OCI-LY3 (cell line): ENCODE measurements around the gene SORL1.

Source experiments
- H2AFZ ChIP-seq: fragments of 200-600, 300-600 bp; shearing (Covaris generic); 2 replicates; pipeline ENCODE4 v1.6.0; 2014; ENCODE audit warnings: antibody characterized with exemption, low read depth, low read length
- H3K27ac ChIP-seq: fragments of 200-600, 300-600 bp; sonication (generic); 2 replicates; pipeline ENCODE4 v1.5.1; 2014; ENCODE audit warnings: mild to moderate bottlenecking, low read length, moderate library complexity, mixed read lengths
- H3K27me3 ChIP-seq: fragments of 200-600, 300-600 bp; sonication (generic); 2 replicates; pipeline ENCODE4 v1.6.1; 2014; ENCODE audit warnings: low read depth, low read length, mixed read lengths
- H3K36me3 ChIP-seq: fragments of 200-600, 300-600 bp; sonication (generic); replicated peaks from 2 replicates; pipeline ENCODE3; 2014; ENCODE audit warnings: low read depth, low read length, mixed read lengths
- H3K4me1 ChIP-seq: fragments of 300-600, 200-600 bp; sonication (generic); 2 replicates; pipeline ENCODE4 v1.6.1; 2014; ENCODE audit warnings: low read length, mixed read lengths
- H3K4me2 ChIP-seq: fragments of 200-600, 300-600 bp; sonication (generic); 2 replicates; pipeline ENCODE4 v1.6.1; 2014; ENCODE audit warnings: low read length, mixed read lengths
- H3K4me3 ChIP-seq: fragments of 300-600, 200-600 bp; sonication (generic); 2 replicates; pipeline ENCODE4 v1.5.1; 2014; ENCODE audit warnings: antibody characterized with exemption, mild to moderate bottlenecking, low read length, moderate library complexity
- H3K79me2 ChIP-seq: fragments of 300-600, 200-600 bp; shearing (Covaris generic); 2 replicates; pipeline ENCODE4 v1.6.1; 2014; ENCODE audit warnings: mild to moderate bottlenecking, low read length, mixed read lengths
- H3K9ac ChIP-seq: fragments of 300-600, 200-600 bp; shearing (Covaris generic); 2 replicates; pipeline ENCODE4 v1.6.0; 2014; ENCODE audit warnings: mild to moderate bottlenecking, low read length, moderate library complexity
- H3K9me3 ChIP-seq: fragments of 200-600, 300-600 bp; shearing (Covaris generic); 2 replicates; pipeline ENCODE4 v1.6.1; 2014; ENCODE audit warnings: low read length, mixed read lengths; ENCODE audit not compliant: insufficient read depth
- H4K20me1 ChIP-seq: fragments of 200-600, 300-600 bp; sonication (generic); 2 replicates; pipeline ENCODE4 v1.6.1; 2016; ENCODE audit warnings: low read length, mixed read lengths; ENCODE audit not compliant: insufficient read depth
- CTCF ChIP-seq: fragments of 200-600, 300-600 bp; sonication (generic); IDR thresholded peaks from 2 replicates; pipeline ENCODE4 v1.5.1; 2014; ENCODE audit warnings: antibody characterized with exemption, low read length, low read depth
- EZH2phosphoT487 ChIP-seq: fragments of 200-600 bp; shearing (Covaris generic); IDR thresholded peaks from 2 replicates; pipeline ENCODE4 v1.6.1; 2018; ENCODE audit warnings: antibody characterized with exemption, mixed run types, low read depth

Gene SORL1

GRCh38 chr11:121474680-121475079, 22.6 kb downstream of the SORL1 start:
- H4K20me1 ChIP-seq, result peaks cover 90% of the 10 kb centered on the region
- no peak overlapping the region for H3K9ac ChIP-seq
- no peak overlapping the region for H2AFZ ChIP-seq
- H3K36me3 ChIP-seq, result peaks cover 75% of the 10 kb centered on the region
- no peaks in the 10 kb centered on the region for H3K27me3 ChIP-seq
- H3K4me1 ChIP-seq, result no peaks in the 10 kb centered on the region
- H3K9me3 ChIP-seq, result no peaks in the 10 kb centered on the region
- H3K27ac ChIP-seq, result no peak overlapping the region
- H3K79me2 ChIP-seq, result peaks cover 86% of the 10 kb centered on the region
- H3K4me3 ChIP-seq, result no peak overlapping the region
- H3K4me2 ChIP-seq, result no peak overlapping the region
- TF ChIP-seq EZH2phosphoT487 (no peak), CTCF (no peak)

GRCh38 chr11:121476379-121477032, 24.4 kb downstream of the SORL1 start:
- Histone ChIP-seq H3K9me3 (no peaks in the 10 kb centered on the region), H3K4me1 (no peaks in the 10 kb centered on the region), H3K27me3 (no peaks in the 10 kb centered on the region), H3K4me2 (no peak overlapping the region), H3K79me2 (peaks cover 71% of the 10 kb centered on the region), H3K9ac (no peak overlapping the region), H2AFZ (no peak overlapping the region), H4K20me1 (peaks cover 83% of the 10 kb centered on the region), H3K27ac (no peak overlapping the region), H3K36me3 (peaks cover 63% of the 10 kb centered on the region), H3K4me3 (no peak overlapping the region)
- TF ChIP-seq CTCF (no peak), EZH2phosphoT487 (no peak)

GRCh38 chr11:121478226-121478894, 26.2 kb downstream of the SORL1 start:
- Histone ChIP-seq H3K79me2 (peaks cover 70% of the 10 kb centered on the region), H3K36me3 (peaks cover 67% of the 10 kb centered on the region), H4K20me1 (peaks cover 82% of the 10 kb centered on the region), H3K4me2 (no peak overlapping the region), H3K27me3 (no peaks in the 10 kb centered on the region), H3K4me3 (no peak overlapping the region), H3K9ac (no peak overlapping the region), H2AFZ (no peak overlapping the region), H3K9me3 (no peaks in the 10 kb centered on the region), H3K27ac (no peak overlapping the region), H3K4me1 (peaks cover 11% of the 10 kb centered on the region)
- TF ChIP-seq CTCF (no peak), EZH2phosphoT487 (no peak)

GRCh38 chr11:121478895-121479697, 27.0 kb downstream of the SORL1 start:
- Histone ChIP-seq H3K27me3 (no peaks in the 10 kb centered on the region), H3K4me1 (peaks cover 11% of the 10 kb centered on the region), H3K4me2 (no peak overlapping the region), H4K20me1 (peaks cover 84% of the 10 kb centered on the region), H3K36me3 (peaks cover 70% of the 10 kb centered on the region), H3K27ac (no peak overlapping the region), H3K4me3 (no peak overlapping the region), H3K9me3 (no peaks in the 10 kb centered on the region), H3K79me2 (peaks cover 72% of the 10 kb centered on the region), H2AFZ (no peak overlapping the region), H3K9ac (no peak overlapping the region)
- TF ChIP-seq EZH2phosphoT487 (no peak), CTCF (no peak)
